GM19395 (cell line): Measurements from ENCODE around the gene SIPA1L3.

Experiments used
- ATAC-seq: cut with Tn5 transposase; IDR thresholded peaks from one replicate; pipeline ENCODE4 v1.9.1; 2021; ENCODE audit warnings: mild to moderate bottlenecking, moderate library complexity; ENCODE audit not compliant: unreplicated experiment

Gene SIPA1L3

DNA sequence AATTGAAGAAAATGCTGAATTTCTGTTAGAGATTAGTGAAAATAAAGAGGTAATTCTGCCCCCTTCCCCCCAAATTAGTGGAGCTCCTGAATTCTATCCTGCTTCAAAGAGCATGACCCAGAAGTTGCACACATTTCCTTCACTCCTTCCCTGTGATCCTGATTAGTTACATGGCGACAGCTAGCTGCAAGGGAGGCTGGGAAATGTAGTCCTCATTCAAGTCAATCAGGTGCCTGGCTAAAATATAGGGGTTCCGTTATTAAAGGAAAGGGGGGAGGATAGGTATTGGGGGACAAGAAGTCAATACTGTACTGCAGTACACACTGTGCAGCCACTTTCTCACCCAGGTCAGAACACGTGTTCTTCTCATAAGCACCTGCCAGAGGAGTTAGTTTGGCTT is 65.8 kb downstream of the SIPA1L3 start:
- ATAC-seq = no peak

DNA sequence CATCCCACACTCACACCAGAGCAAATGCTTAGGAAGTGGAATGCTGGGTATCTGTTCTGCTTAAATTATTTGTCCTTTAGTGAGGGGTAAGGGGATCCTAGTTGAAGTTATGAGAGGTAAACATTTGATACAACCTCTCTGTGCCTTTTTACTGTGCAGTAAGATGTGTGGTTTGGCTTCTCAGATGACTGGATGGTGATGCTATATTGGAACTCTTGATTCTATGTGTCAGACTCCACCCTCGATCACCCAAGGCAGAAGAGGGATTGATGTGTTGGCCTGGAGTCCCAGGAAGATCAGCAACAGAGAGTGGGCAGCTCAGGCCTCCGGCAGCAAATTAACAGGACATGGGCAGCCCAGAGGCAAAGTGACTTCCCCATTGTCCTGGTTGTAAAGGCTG is 66.7 kb downstream of the SIPA1L3 start:
- no peak for ATAC-seq

DNA sequence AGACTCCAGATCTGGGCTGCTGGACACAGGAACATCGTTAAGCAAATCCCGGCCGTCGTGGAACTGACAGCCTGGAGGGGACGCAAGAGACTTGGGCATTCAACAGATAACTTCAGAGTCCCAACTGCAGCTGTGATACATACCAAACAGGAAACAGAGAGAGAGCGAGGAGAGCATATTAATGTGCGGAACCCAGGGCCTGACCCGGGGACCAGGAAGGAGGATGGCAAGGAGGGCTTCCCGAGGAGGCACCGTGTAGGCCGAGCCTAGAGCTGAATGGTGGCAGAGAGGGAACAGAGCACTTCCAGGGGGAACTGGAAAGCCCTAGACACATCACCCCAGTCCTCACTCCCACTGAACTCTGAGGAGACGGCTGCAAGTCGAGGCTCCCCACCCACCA is 68.1 kb downstream of the SIPA1L3 start:
- ATAC-seq = no peak

DNA sequence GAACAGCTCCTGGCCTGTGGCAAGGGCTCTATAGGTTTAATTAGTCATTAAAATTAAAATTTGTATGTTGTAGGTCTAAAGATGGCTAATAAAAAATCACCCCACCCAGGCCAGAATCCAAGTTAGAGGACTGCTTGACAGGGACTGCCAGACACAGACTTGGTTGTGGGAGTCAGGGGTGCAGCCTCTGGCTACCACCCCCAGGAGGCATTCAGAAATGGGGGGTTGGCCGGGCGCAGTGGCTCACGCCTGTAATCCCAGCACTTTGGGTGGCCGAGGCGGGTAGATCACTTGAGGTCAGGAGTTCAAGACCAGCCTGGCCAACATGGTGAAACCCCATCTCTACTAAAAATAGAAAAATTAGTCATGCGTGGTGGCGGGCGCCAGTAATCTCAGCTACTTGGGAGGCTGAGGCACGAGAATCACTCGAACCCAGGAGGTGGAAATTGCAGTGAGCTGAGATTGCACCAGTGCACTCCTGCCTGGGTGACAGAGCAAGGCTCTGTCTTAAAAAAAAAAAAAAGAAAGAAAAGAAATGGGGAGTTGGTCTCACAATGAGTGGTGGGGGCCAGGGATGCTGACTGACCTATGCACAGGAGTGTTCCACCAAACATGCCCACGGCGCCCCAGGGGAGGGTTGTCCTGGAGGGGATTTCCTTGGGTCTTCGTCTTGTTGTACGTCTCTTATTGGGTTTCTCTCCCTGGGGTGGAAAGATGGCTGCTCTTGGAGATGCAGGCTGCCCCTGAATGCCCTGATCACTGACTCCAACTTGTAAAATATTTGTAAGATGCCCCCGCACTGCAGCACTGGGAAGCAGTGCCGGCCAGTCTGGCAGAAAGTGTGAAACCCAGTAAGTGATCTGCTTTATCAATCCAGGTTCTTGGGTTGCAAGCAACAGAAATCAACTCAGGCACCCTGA is 68.8 kb downstream of the SIPA1L3 start:
- no peak for ATAC-seq

DNA sequence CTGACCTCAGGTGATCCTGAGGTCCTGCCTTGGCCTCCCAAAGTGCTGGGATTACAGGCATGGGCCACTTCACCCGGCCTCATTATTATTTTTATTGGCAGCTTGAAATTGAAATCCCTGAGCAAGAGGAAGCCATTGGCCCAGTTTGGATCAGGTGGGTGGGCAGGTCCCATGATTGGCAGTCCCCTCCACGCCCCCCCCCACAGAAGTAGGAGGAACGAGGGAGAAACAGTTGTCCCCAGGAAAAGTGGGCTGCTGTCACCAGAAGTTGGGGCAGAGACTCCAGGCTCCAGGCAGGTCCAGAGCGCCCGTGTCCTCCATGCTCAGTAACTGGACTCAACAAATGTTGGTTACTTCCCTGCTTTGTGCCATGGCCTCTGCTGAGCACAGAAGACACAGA is 70.4 kb downstream of the SIPA1L3 start:
- ATAC-seq = no peak

DNA sequence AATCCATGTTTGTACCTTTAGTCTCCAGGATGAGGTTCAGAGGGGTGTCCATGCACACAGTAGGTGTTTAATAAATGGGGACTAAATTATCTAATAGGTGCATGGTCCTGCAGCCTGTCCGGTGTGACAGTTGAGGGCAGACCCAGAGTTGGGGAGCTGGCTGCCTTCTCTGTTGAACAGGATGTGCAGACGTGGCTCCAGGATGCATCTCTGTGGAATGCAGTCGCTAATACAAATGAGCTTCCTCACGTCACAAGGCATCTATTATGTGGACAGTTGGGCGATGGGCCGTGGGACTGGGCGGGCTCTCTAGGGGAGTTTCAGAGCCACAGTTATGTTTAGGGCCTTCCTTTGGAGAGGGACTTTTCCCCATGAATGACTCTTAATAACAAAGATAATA is 71.0 kb downstream of the SIPA1L3 start:
- ATAC-seq = no peak

DNA sequence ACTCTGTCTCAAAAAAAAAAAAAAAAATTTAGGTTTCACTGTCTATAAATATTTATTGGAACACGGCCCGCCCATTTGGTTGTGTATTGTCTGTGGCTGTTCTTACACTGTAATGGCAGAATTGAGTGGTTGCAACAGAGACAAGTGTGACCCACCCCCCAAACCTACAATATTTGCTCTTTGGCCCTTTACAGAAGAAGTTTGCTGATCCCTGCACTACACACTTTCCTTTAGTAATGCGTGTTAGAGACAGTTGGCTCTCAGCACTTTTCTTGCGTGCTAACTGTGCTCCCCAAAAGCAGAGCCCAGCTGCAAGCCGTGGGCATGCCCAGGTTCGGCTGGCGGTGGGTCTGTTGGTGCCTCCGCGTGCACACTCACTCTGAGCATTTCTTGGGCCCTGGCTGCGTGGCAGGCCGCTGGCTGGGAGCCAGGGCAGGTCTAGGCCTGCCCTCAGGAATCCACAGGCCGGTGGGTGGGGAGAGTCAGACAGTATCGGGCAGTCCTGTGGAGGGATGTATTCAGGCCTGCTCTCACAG is 72.6 kb downstream of the SIPA1L3 start:
- peak; percentile 51 for ATAC-seq

DNA sequence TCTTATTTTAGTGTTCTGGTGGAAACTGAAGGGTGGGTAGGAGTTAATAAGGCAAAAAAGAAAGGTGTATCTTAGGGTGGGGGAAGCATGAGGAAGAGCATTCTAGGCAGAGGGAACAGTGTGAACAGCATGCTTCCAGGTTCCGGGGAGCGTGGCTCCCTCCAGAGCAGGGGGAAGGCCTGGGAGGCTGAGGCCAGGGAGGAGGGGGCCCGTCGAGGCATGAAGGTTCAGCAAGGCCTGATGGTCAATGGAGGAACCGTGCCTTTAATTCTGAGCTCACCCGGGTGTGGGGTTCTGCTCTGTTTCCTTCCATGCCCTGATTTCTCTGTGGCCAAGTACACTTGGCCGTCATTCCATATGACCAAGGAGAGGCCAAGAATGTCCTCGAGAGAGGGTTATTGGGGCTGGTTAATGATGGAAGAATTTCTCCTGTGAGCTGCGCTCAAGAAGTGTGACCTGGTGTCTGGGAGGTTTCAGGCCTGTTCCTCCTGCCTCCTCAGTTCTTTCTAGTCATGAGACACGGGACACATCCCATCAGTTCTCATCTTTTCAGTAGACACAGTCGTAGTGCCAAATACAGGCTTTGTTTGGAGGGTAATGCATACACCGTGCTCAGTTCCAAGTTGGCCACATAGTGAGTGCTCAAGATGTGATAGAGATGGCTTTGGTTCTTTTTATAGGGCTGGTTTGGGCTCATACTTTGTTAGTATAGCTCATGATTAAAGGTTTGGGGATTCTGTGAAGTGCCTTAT is 73.6 kb downstream of the SIPA1L3 start:
- no peak for ATAC-seq

DNA sequence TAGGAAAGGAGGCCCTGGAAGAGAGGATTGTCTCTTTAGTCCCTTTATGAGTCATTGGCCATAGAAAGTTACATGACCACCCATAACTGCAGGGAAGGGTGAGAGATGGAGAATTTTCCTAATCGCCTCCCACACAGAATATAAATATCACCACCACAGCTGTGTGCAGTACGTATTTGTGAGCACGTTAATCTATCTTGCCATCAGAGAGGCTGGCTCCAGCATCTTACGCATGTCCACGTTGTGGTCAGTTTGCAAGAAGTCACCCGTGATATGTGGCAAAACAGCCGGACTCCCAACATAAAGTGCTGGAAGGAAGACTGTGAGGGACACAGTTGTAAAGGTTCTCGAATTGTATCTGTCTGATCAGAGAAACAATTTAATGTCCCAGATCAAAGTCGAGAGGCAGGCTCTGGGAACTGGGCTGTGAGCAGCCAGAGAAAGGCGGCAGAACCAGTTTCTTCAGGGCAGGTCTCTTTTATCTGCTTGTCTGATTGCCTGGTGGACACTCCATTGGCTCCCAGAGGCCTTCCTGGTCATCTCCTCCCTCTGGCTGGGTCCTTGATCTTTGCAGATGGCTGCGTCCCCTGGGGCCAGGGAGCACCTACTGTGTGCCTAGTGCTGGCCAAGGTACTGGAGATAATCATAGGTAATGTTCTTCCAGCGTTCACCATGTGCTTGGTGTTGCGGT is 74.9 kb downstream of the SIPA1L3 start:
- no peak for ATAC-seq

DNA sequence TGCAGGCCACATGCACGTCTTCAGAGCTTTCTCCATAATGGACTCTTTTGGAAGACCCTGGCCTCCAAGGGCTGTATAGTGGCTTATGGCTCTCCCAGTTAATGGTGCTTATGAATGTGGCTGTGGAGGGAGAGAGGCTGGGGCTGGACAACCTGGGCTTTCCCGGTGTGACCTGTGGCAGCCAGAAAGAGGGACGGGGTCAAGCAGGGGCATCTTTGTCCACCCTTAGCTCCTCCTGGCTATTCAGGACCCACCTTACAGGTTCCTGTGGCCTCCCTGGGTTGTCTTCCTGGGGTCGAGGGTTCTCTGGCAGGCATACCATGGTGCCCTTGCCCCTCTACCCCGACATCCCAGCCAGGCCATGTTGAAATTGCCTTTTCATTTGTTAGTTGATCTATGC is 75.6 kb downstream of the SIPA1L3 start:
- ATAC-seq = no peak

DNA sequence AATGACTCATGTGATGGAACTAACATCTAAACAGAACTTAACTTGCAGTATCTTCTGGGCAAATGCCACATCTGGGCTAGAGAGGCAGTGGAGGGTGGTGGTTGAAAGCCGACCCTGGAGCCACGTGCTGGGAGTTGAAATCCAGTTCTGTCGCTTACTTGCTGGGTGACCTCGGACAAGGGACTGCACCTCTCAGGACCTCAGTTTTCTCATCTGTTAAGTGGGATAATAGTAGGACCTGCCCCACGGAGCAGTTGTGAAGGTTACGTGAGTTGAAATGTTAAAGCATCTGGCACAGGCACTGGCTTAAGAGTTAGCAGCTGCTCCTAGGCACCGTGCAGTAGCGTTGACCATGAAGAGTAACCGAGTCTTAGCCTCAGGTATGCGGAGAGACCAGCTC is 76.1 kb downstream of the SIPA1L3 start:
- ATAC-seq = no peak

DNA sequence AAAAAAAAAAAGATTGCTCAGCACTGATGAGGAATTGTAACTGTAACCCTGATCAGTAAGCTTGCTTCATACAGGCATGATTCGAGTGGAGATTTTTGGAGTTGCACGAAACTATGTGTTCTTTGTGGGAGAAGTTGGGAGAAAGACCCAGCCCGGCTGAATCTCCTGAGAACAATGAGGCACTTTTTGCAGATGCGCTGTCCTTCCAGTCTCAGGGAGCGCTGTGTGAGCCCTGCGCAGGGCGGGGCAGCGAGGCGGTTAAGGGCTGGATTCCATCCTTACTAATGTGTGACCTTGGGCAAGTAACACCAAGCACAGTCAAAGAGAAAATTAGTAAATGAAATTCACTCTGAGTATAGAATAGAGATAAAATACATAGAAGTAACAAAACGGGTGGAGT is 76.9 kb downstream of the SIPA1L3 start:
- ATAC-seq = no peak

DNA sequence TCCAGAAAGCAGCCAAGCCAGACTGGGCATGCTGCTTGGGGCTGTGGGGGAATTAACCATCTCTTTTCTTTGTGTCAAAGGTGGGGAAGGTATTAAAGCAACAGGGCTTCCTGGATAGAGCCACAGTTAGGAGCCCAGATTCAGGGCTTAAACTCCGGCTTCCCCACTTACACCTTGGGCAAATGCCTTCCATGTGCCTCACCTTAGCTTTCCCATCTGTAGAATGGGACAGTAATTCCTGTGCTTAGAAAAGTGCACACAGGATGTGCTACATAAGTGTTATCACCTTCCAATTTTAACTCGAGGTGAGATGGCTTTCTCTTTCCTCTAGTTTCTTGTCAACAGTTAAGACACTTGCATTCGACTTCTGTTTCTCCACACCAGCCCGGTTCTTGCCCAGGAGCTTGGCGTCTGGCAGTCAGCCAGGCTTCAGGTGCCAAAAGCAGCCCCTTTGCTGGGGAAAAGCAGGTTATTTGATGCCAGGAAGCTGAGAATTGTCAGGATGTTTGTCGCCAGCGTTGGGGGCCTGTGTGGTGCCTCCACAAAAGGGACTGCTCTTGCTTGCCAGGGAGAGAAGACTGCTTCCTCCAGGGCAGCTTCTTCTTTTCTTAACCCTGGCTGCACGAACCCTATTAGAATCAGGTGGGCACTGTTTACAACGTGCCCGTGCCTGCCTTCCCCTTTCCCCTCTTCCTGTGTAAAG is 79.2 kb downstream of the SIPA1L3 start:
- ATAC-seq = no peak

DNA sequence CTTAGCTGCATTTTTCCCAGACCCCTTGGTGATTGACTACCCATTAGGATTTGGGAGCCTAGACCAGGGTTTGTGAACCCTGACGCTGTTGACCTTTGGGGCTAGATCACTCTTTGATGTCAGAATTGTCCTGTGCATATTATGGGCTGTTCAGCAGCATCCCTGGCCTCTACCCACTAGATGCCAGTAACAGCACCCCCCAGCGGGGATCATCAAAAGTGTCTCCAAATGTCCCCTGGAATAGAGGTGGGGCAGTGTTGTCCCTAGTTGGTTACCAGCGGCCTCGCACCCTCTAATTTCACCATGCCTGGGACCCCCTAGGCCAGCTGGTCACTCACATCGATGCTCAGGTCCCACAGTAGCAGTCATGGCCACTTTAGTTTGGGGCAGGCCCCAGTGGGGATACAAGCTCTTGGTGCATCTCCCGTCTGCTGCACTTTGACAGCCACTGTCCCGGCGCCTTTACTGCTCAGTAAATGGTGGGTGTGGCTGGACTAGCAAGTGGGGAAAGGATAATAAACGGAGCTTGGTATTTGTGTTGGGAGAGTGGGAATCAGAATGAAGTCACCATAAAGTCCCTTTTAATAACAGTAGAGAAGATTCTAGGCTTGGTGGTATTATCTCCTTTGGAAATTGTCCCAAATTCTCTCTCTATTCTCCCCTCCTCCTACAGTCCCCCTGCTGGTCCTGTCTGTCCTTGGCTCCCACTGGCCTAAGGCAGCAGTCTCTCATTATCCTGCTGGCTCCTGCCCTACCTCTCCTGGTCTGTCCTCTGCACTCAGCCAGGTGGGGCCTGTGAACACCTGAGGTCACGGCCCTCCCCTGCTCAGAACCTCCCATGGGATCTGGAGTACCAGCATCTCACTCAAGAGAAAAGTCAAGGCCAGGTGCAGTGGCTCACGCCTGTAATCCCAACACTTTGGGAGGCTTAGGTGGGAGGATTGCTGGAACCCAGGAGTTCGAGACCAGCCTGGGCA is 80.6 kb downstream of the SIPA1L3 start:
- no peak for ATAC-seq

DNA sequence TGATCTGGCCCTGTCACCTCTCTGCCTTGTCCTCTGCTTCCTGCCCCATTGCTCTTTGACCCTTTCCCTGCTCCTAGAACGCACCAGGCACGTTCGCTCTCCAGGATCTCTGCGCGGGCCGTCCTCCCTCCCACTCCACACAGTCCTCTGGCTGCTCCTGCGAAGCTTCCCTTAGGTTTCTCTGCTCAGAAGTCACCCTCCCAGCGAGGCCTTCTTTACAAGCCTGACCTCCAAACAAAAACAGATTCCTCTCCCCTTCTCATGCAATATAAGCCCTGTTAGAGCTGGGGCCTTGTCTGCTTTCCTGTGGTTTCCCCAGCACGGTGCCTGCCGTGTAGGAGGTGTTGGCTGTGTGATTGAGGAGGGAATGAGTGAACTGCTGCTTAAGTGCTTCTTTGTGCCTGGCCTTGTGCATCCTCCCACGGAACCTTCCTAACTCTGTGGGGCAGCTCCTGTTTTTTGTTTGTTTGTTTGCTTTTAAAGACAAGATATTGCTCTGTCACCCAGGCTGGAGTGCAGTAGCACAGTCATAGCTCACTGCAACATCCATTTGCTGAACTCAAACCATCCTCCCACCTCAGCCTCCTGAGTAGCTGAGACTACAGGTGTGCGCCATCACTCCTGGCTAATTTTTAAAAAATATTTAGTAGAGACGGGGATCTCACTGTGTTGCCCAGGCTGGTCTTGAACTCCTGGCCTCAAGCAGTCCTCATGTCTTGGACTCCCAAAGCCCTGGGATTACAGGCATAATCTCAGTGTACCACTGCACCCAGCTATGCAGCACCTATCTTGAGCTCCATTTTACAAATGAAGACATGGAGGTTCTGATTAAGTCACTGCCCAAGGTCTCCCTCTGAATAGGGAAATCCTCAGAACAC is 82.0 kb downstream of the SIPA1L3 start:
- no peak for ATAC-seq

DNA sequence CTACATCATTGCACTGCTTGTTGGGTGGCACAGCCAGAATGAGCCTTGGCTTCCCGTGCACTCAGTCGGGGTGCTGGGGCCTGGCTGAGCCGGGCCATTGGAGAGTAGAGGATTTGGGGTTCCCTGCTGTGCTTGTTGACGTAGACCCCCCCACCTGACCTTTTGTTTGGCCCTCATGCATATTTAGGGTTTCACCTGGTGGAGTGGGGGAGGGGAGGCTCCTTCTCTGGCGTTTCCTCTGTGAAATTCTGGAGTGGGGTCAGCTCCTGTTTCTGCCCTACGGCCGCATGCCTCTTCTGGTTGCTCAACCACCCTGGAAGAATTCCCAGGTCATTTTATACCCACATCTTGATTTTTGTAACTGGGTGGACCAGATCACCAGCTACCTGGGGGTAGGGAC is 82.8 kb downstream of the SIPA1L3 start:
- no peak for ATAC-seq

DNA sequence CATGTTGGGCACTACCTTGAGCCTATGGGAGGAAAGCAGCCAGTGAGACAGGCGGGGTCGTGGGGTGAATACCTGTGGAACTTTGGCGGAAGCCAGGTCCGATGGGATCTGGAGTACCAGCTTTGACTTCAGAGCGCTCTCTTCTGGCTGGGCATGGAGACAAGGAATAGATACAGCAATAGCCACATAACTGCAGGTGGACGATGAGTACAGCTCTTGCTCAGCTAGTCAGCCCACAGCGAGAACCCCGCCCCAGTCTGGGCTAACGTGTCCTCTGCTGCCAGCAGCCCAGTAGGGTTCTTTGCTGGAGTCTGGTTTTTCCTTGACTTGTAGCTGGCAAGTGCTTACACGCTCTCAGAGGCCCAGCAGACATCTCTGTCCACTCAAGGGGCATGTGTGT is 83.4 kb downstream of the SIPA1L3 start:
- no peak for ATAC-seq

DNA sequence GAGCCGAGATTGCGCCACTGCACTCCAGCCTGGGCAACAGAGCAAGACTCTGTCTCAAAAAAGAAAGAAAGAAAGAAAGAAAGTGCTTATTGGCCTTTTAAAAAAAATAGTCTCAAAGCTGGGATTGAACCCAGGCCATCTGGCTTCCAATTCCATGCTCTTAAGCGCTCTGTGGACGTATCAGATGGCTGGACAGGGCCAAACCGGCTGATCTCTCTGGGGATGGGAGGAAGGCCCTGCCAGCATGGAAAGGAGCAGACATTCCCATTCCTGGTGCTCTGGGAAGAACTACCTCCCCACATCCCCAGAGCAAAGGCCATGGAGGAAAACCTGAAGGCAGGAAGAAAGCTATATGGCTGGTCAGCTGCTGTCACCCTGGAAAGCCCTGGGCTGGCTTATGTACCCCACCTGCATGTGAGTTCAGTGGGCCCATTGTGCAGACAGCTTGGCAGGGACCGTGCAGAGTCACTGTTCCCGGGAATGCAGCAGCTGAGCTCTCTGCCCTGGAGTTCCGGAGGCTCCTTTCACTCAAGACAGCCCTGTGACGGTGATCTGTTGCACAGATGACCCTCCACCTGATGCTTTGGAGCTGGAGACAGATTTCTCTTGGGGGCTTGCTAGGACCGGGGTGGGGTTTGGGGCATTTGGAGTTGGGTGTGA is 84.3 kb downstream of the SIPA1L3 start:
- no peak for ATAC-seq
